Motor neuron (in vitro differentiated cells): ENCODE data around the gene KIAA1217. TPM values are rescaled to one million over a fixed set of nuclear protein-coding genes. Genes with fewer than 3 reads are reported as not detected.
A peak's percentile ranks its signal among the peaks of the same experiment; 100 is the strongest.
"Not testable (repeated sequence)": the region's sequence is repeated elsewhere in the genome, so short reads cannot be mapped to it uniquely, and the experiment has no call there.

Experiments used
- ATAC-seq, 8 experiments: fragments of 200-7000 bp; cut with Tn5 transposase; replicated peaks in 6 of 8; 2 replicates each; pipeline ENCODE4 v1.8.0; 2021; ENCODE audit warnings: mild to moderate bottlenecking in 8 of 8, moderate library complexity in 8 of 8
- H3K27ac ChIP-seq, 2 donors: fragments of 250-450 bp; sonication (Bioruptor Pico); 2 replicates each; pipeline ENCODE4 v1.9.0; 2021; ENCODE audit warnings: antibody characterized with exemption in 2 of 2, mild to moderate bottlenecking in 2 of 2, moderate library complexity in 1 of 2
- H3K4me1 ChIP-seq, 2 donors: fragments of 250-450 bp; sonication (Bioruptor Pico); replicated peaks in 1 of 2; 2 replicates each; pipeline ENCODE4 v1.6.1; 2021; ENCODE audit warnings: antibody characterized with exemption in 2 of 2, mild to moderate bottlenecking in 2 of 2, moderate library complexity in 1 of 2
- H3K4me3 ChIP-seq, 5 donors: fragments of 250-450 bp; sonication (Bioruptor Pico); 2 replicates each; pipeline ENCODE4 v1.9.0; 2021; ENCODE audit warnings: antibody characterized with exemption in 5 of 5, mild to moderate bottlenecking in 5 of 5, moderate library complexity in 4 of 5
- WGBS, 10 experiments: fragments of 450-650 bp; shearing (Covaris generic); methylation state at CpG; one replicate each; pipeline ENCODE4 v1.0.0; 2022; 5-methylcytosine and 5-hydroxymethylcytosine counted together
- in situ Hi-C, 9 experiments: fragments of 400-800 bp; cut with MboI; loops; one replicate each; pipeline ENCODE4 v1.15.0; 2021; ENCODE audit warnings: low sequenced_read_pairs in 9 of 9, low pct_unique_long_range_greater_than_20kb in 2 of 9; ENCODE audit not compliant: unreplicated experiment in 9 of 9
- total RNA-seq, 8 experiments: library from RNA; unstranded; fragments of 300-600 nt; gene quantifications; 2 replicates each; pipeline versions ENCODE4 v1.2.3 to v1.2.4, GENCODE V29; 2022

The KIAA1217 gene
- total RNA-seq, 8 experiments from 2014 or later, result 0.73 to 29.0 (median 3.1) TPM

DNA sequence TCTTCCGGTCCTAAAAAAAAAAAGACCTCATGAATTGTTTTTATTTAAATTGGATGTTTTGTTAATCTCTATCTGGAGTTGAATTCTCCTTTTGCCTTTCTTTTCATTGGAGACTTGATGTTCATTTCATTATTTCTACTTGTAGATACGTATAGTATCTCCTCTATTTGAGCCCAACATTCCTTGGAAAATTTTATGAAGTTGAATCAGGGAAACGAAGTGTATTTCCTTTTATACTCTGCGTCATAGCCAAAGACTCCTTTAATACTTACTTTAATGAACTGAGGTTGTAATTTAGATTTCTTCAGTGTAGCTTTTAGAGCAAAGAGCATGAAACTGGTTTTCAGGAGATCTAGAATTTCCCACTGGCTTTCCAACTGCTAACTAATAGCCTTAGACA, 132.4 kb downstream of the KIAA1217 start:
- Histone ChIP-seq H3K4me3 (no peak overlapping the region), H3K27ac (no peak overlapping the region), H3K4me1 (no peaks in the 10 kb centered on the region)
- WGBS, 10 experiments, result 35 to 100% (median 84%) methylated on average over 1 to 4 of the region's 4 CpGs
- no peak for ATAC-seq
- in situ Hi-C loops, result no loop called here

DNA sequence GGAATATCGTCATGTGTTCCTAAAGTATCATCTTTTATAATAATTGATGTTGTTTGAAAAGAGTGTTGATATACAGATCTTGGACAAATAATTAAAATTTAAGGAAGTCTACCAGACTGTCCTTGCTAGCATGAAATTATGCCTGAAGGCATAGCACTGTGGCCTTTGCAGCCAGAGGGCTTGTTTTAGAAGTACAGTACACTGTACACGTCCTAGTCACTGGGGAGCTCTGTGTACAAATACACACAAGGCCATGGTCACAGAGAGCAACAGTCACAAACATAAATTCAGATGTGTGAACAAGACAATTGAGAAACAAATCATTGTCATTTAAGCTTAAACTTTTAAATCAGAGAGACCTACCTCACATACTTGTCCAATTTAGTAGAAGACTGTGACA, 133.0 kb downstream of the KIAA1217 start:
- Histone ChIP-seq H3K27ac (no peak overlapping the region), H3K4me3 (no peak overlapping the region), H3K4me1 (no peaks in the 10 kb centered on the region)
- WGBS, 10 experiments, result 28 to 100% (median 100%) methylated on average over 1 to 2 of the region's 2 CpGs; no CpG with 5 or more reads in 3 of the 10 experiments
- in situ Hi-C loops, result no loop called here
- no peak for ATAC-seq

DNA sequence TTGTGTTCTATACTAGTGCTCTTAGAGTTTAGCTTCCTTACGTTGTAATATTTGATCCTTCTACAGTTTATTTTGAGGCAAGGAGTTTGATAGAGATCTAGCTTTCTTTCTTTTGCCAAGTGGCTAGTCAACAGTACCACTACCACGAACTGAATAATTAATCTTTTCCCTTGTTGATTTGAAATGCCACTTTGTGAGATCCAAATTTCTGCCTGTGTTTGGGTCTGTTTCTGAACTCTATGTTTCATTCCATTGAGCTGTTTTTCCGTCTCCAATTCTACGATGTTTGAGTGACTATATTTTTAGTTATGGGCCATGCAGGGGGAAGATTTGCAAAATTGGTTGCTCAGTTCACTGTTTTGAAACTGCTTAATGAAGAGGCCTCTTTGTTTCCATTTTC, 134.7 kb downstream of the KIAA1217 start:
- no peak overlapping the region for H3K27ac ChIP-seq
- WGBS, 10 experiments, result 5 to 100% (median 80%) methylated on average over 3 to 4 of the region's 4 CpGs
- no peaks in the 10 kb centered on the region for H3K4me1 ChIP-seq
- no peak for ATAC-seq
- no peak overlapping the region for H3K4me3 ChIP-seq
- in situ Hi-C loops, result no loop called here

DNA sequence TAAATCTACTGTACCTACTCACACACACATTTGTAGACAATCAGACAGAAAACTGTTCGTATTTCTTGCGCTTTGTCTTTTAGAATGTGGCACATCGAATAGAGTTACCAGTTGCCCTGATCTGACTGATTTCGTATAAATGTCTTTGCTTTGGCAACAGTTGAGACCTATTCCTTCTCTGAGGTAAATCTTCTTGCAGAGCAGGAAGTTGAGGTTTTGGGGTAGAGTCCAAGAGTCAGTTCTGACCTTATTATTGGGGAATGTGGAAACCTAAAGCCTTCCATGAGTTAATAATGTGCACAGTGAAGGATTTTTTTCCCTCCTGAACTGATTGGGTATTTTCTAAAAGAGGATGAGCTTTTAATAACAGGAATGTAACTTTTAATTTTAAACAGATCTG, 135.3 kb downstream of the KIAA1217 start:
- H3K4me3 ChIP-seq, result no peak overlapping the region
- ATAC-seq, result no peak
- WGBS, 10 experiments, result 35 to 96% (median 73%) methylated on average over 2 to 4 of the region's 4 CpGs; no CpG with 5 or more reads in 2 of the 10 experiments
- in situ Hi-C loops, result no loop called here
- no peak overlapping the region for H3K27ac ChIP-seq
- no peaks in the 10 kb centered on the region for H3K4me1 ChIP-seq

DNA sequence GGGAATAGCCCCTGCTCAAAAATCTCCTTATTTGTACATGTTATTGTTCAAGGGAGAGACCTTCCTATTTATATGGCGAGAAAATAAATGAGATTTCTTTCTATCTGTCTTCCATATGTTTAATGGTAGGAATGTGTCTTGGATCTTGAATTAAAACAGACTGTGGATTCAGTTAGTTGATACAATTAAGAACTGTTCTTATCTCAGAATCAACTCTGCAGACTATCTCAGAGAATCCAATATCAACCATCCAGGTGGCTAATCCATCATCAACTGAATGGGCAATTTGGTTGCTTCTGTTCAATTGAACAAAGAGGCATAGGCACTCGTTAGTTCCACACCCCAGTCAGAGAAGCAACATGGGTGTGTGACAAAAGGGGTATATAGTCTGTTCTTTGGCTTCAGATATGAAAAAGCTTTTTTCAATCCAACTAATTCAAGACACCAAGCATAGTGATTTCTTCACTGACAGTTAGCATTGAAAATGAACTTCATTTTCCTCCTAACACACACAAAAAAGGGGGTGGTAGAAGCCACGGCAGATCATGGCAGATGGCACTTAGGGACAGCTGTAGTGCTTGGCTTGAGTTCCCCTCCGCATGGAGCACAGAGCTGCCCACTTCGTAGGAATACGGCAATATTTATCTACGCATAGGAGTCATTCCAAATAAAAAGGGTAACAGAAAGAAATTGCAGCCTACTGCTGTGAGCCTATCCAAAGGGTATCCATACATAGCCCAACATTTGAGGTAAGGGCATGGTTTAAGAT, 135.9 kb downstream of the KIAA1217 start:
- WGBS, 10 experiments, result 25 to 100% (median 78%) methylated on average over 1 to 7 of the region's 7 CpGs; no CpG with 5 or more reads in 2 of the 10 experiments
- no peak overlapping the region for H3K27ac ChIP-seq
- ATAC-seq, result no peak
- no peaks in the 10 kb centered on the region for H3K4me1 ChIP-seq
- in situ Hi-C loops, result no loop called here
- no peak overlapping the region for H3K4me3 ChIP-seq

DNA sequence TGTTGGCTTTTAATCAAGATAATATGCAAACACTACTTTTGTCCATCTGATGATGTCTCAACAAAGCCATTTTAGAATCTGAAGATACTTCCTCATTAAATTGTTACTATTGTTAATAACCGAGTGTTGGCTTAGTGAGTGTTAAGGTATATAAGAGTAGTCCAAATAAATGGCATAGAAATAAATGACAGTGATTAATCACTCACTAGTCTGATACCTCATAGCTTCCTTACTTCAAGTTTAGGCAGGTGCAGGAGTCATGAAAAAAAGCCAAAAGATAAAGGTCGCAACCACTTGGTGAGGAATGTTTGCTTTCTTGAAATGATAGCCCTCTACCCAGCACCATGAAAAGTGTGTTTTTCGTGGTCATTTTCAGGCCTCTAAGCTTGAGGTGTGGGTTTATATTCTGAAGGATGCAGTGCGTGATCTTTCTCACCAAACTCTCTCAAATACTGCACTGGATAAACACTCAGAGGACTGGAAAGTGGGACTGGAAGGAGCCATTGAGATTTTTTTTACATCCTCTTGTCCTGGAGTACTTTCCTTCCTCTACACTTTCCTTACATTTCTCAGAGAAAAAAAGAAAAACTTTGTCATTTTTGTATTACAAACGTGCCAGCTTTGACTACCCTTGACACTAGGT, 138.1 kb downstream of the KIAA1217 start:
- no peak for ATAC-seq

DNA sequence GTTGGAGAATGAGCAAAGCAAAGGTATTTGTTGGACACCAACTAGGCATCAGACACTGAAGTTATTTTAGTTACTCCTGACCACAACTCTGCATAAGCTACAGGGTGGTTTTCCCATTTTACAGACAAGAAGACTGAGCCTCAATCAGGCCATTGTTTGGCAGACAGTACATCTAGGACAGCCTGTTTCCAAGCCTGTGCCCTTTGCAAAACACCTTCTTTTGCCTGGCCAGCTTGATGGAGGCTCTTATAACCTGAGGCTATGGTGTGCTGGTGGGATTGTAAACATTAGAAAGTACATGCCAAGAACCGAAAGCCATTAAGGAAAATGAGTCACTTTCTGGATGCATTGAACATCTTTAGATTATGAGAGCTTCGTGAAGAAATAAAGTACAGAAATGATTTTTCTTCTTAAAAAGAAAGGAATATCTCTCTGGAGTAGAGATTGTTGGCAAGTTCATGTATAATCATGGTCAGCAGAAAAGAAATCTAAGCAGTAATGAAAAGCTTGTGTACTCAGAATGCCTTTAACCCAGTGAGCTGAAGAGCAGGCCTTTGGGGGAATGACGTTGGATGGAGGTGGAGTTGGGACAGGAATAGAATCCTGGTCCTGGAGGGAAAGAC, 140.6 kb downstream of the KIAA1217 start:
- 20 to 100% (median 89%) methylated on average over 1 to 3 of the region's 3 CpGs; no CpG with 5 or more reads in 1 of the 10 experiments for WGBS, 10 experiments
- in situ Hi-C loops, result loop anchor here in 3 of 9 experiments (25.0 kb wide), 2 partner anchors 137 to 362 kb away; partner anchors contain the start of gene KIAA1217 (in 2 of the 3)
- ATAC-seq, result peak in 1 of 8 experiments; percentile 47
- peaks cover 7 to 15% of the 10 kb centered on the region in 2 donors for H3K4me1 ChIP-seq
- no peak overlapping the region for H3K27ac ChIP-seq
- H3K4me3 ChIP-seq, result no peak overlapping the region

More for the DNA sequence above, 138.1 kb downstream of the KIAA1217 start:
- in situ Hi-C loops, result no loop called here
- no peak overlapping the region for H3K27ac ChIP-seq
- WGBS, 10 experiments, result 66 to 100% (median 89%) methylated on average over 1 to 5 of the region's 5 CpGs
- peaks cover 1 to 5% of the 10 kb centered on the region in 2 donors for H3K4me1 ChIP-seq
- no peak overlapping the region for H3K4me3 ChIP-seq

DNA sequence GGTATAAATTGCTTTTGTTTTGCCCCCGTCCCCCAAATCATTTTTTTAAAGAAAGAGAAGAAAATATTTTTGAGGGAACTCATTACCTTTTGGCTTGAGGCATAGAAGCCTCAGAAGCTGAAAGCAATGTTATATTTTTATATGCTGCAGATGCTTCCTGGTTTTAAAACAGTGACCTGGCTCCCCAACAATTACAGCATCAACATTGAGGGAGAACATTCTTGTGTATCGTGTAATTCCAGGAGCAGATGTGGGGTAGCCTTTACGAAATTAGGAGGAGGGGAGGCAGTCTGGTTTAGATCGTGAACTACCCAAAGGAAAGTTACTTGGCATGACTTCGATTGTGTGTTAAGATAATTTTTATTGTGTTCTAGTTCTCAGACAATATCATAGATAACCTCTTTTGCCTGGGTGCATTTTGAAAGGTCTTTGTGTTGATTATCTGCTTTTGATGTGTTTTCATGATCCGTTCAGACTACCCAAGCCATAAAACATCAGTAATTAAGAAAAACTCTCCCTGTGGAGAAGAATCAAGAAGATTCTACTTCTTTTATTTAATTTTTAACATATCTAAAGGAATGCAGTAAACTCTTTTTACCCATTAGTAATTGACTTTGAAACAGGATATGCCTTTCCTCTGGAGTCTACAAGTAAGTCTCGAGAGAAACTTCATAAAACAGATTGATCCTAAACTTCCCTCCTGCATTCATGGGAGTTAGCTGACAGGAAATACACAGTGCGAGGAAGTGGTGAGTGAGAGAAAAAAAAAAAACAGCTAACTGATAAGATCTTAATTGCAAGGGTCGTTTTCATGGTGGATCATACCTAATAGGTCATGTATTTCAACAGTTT, 141.4 kb downstream of the KIAA1217 start:
- in situ Hi-C loops, result loop anchor here in 3 of 9 experiments (25.0 kb wide), 2 partner anchors 138 to 363 kb away; partner anchors contain the start of gene KIAA1217 (in 2 of the 3)
- no peak overlapping the region for H3K27ac ChIP-seq
- H3K4me1 ChIP-seq, result peaks cover 7 to 15% of the 10 kb centered on the region in 2 donors
- no peak for ATAC-seq
- no peak overlapping the region for H3K4me3 ChIP-seq
- 55 to 100% (median 82%) methylated on average over 1 to 9 of the region's 9 CpGs for WGBS, 10 experiments

DNA sequence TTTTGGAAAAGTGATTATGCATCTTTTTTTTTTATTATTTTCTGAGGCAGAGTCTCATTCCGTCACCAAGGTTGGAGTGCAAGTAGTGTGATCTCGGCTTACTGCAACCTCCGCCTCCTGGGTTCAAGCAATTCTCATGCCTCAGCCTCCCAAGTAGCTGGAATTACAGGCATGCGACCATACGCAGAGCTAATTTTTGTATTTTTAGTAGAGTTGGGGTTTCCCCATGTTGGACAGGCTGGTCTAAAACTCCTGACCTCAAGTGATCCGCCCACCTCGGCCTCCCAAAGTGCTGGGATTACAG, 141.9 kb downstream of the KIAA1217 start:
- WGBS, 10 experiments, result 85 to 100% (median 100%) methylated on average over 2 to 7 of the region's 7 CpGs; no CpG with 5 or more reads in 1 of the 10 experiments
- peaks cover 7 to 15% of the 10 kb centered on the region in 2 donors for H3K4me1 ChIP-seq
- H3K4me3 ChIP-seq, ATAC-seq, H3K27ac ChIP-seq: not testable (repeated sequence)
- in situ Hi-C loops, result loop anchor here in 3 of 9 experiments (25.0 kb wide), 2 partner anchors 139 to 364 kb away; partner anchors contain the start of gene KIAA1217 (in 2 of the 3)

DNA sequence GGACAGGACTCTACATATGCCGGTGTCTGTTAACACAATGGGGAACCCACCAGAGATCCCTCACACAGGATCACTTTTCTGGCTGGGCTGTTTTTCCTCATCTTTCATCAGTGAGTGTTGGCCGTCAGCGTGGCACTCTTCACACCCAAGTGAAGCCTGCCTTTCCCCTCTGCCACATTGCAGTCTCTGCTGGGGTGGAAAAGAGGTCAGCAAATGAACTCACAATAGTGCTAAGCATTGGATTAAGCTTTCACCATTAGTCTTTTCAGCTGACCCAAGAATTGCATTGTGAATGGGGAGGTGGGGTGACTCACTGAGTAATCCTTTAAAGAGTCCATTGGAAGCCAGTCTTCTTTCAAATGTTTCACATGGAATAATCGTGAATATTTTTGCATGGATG, 143.0 kb downstream of the KIAA1217 start:
- peaks cover 7 to 15% of the 10 kb centered on the region in 2 donors for H3K4me1 ChIP-seq
- peak; percentile 19 to 92 (median 74) for ATAC-seq
- H3K27ac ChIP-seq, result no peak overlapping the region
- no peak overlapping the region for H3K4me3 ChIP-seq
- 17 to 86% (median 49%) methylated on average over 1 to 4 of the region's 4 CpGs; no CpG with 5 or more reads in 2 of the 10 experiments for WGBS, 10 experiments
- in situ Hi-C loops, result loop anchor here in 3 of 9 experiments (25.0 kb wide), 2 partner anchors 140 to 365 kb away; partner anchors contain the start of gene KIAA1217 (in 2 of the 3)

DNA sequence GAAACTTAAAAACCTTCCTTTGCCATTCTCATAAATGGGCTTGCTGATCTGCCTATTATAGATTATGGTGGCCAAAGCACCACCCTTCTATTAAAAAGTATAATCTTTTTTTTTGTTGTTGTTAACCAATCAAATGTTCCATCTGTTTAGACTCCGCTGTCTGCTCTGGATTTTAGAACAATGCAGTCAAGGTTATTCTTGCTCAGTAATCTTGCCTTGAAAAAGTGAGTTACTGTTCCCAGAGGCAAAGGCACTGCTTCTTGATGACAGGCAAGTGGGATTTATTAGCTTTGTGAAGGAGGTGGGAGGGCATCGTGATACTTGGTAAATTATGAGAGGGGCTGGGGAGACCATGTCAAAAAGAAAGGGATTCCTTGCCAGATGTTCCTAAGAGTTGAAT, 143.5 kb downstream of the KIAA1217 start:
- in situ Hi-C loops, result loop anchor here in 3 of 9 experiments (25.0 kb wide), 2 partner anchors 140 to 365 kb away; partner anchors contain the start of gene KIAA1217 (in 2 of the 3)
- Histone ChIP-seq H3K4me3 (no peak overlapping the region), H3K4me1 (peaks cover 7 to 15% of the 10 kb centered on the region in 2 donors), H3K27ac (no peak overlapping the region)
- peak in 3 of 8 experiments; percentile 30 to 65 (median 50) for ATAC-seq
- WGBS, 10 experiments, result 38 to 79% (median 54%) methylated on average over 1 to 2 of the region's 2 CpGs; no CpG with 5 or more reads in 4 of the 10 experiments

DNA sequence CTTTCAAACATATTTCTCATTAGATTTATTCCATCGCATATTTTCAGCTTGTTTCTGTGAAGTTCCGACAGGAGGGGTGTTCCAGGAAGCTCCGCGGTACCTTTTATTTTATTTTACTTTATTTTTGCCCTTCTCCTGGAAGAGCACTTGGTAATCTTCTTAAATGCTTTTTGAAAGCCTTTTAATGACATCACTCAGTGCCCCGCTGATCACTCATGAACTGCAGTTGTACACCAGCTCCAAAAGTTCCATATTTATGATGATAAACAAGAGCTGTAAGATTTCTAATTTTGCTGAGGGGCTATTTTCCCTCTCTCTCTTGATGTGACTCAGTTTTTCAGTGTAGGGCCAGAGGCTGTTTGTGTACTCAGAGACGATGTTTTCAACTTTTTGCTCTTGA, 144.4 kb downstream of the KIAA1217 start:
- Histone ChIP-seq H3K27ac (no peak overlapping the region), H3K4me3 (no peak overlapping the region), H3K4me1 (peaks cover 7 to 17% of the 10 kb centered on the region in 2 donors)
- in situ Hi-C loops, result loop anchor here in 3 of 9 experiments (25.0 kb wide), 2 partner anchors 141 to 366 kb away; partner anchors contain the start of gene KIAA1217 (in 2 of the 3)
- WGBS, 10 experiments, result 72 to 100% (median 95%) methylated on average over 1 to 6 of the region's 6 CpGs
- no peak for ATAC-seq
